Fibroblast of villous mesenchyme (primary cell): Measurements from ENCODE around the gene CXorf49. TPM values are rescaled to one million over a fixed set of nuclear protein-coding genes. Genes with fewer than 3 reads are reported as not detected.
"Not testable (repeated sequence)": the region's sequence is repeated elsewhere in the genome, so short reads cannot be mapped to it uniquely, and the experiment has no call there.

ENCODE experiments used
- DNase-seq: peaks from one replicate; pipeline ENCODE4 v3.0.0-alpha.2; 2010; ENCODE audit warnings: low read depth
- H3K4me3 ChIP-seq: 2 replicates; pipeline ENCODE4 v1.5.1; 2011; ENCODE audit warnings: low read depth, mild to moderate bottlenecking, low read length
- CTCF ChIP-seq: IDR thresholded peaks from 2 replicates; pipeline ENCODE4 v1.5.1; 2012; ENCODE audit warnings: low read depth, mild to moderate bottlenecking, low read length; ENCODE audit not compliant: insufficient read depth
- total RNA-seq: library from RNA; depleted of rRNA; stranded (reverse); fragments of >200 nt; gene quantifications from 2 replicates; pipeline ENCODE4 v1.2.3, GENCODE V29; 2012

Gene CXorf49
- total RNA-seq, 1 donor, result not detected

- H3K4me3 ChIP-seq, result no peak overlapping the region
- no peak for DNase-seq
- no peak for TF ChIP-seq CTCF
These were observed 38.4 kb downstream of the CXorf49 start for GRCh38 chrX:71679575-71680207.

GRCh38 chrX:71677195-71677594 lies 40.9 kb downstream of the CXorf49 start:
- DNase-seq, H3K4me3 ChIP-seq: not testable (repeated sequence)

DNA sequence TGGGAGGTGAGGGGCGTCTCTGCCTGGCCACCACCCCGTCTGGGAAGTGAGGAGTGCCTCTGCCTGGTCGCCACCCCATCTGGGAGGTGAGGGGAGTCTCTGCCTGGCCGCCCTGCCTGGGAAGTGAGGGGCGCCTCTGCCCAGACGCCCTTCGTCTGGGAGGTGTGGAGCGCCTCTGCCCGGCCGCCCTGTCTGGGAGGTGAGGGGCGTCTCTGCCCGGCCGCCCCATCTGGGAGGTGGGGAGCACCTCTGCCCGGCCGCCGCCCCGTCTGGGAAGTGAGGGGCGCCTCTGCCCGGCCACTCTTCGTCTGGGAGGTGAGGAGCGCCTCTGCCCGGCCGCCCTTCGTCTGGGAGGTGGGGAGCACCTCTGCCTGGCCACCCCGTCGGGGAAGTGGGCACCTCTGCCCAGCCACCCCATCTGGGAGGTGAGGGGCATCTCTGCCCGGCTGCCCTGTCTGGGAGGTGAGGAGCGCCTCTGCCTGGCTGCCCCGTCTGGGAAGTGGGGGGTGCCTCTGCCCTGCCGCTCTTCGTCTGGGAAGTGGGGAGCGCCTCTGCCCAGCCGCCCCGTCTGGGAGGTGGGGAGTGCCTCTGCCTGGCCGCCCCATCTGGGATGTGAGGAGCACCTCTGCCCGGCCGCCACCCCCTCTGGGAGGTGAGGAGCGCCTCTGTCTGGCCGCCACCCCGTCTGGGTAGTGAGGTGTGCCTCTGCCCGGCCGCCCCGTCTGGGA lies 41.9 kb downstream of the CXorf49 start:
- not testable (repeated sequence) for DNase-seq, H3K4me3 ChIP-seq

- DNase-seq, H3K4me3 ChIP-seq: not testable (repeated sequence)
These were observed 42.4 kb downstream of the CXorf49 start for GRCh38 chrX:71675636-71676035.

- DNase-seq, result no peak
- TF ChIP-seq CTCF, result no peak
- no peak overlapping the region for H3K4me3 ChIP-seq
These were observed 46.1 kb downstream of the CXorf49 start for GRCh38 chrX:71671938-71672337.

DNA sequence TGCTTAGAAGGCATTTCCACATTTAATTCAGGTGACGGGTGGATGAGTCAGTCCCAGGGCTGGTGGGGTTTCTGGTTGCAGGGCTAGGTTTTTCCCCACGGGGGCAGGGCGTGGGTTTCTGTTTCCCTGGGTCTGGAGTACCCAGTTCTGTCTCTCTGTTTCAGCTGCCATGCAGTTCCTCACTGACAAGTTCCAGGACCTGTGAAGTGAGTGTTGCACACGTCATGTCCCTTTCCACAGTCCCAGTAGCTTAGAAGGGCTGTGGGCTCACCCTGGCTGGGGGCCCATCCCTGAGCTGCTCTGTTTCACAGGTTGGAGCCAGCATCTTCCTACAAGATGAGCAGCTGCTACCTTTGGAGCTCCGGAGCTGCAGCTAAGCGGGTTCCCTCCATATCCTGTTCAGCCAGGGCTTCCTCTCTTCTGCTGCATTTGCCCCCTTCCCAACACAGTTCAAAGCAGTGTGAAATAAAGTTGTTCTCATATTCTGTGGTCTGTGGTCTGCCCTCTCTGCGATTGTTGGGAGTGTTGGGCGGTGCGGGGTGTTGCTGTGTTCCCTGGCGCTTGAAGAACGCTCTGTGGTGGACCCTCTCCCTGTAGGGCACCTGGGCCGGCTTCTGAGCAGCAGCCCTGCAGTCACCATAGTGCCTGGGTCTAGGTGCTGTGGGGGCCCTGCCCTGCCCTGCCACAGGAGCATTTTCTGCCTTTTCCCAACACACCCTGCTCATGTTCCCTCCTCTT lies 46.9 kb downstream of the CXorf49 start:
- H3K4me3 ChIP-seq, result no peak overlapping the region
- no peak for DNase-seq
- no peak for TF ChIP-seq CTCF

GRCh38 chrX:71669947-71670346 lies 48.1 kb downstream of the CXorf49 start:
- not testable (repeated sequence) for DNase-seq, H3K4me3 ChIP-seq
- peak; percentile 30 for TF ChIP-seq CTCF

- H3K4me3 ChIP-seq, result no peak overlapping the region
- no peak for TF ChIP-seq CTCF
- no peak for DNase-seq
These were observed 48.6 kb downstream of the CXorf49 start for GRCh38 chrX:71669492-71669891.
